ENCODE results near the gene FGF19.

FGF19 gene

GRCh38 chr11:69656536-69657455 lies 47.0 kb downstream of the FGF19 start:
- no peak for DNase-seq (ENCODE audit: low spot score)

DNA sequence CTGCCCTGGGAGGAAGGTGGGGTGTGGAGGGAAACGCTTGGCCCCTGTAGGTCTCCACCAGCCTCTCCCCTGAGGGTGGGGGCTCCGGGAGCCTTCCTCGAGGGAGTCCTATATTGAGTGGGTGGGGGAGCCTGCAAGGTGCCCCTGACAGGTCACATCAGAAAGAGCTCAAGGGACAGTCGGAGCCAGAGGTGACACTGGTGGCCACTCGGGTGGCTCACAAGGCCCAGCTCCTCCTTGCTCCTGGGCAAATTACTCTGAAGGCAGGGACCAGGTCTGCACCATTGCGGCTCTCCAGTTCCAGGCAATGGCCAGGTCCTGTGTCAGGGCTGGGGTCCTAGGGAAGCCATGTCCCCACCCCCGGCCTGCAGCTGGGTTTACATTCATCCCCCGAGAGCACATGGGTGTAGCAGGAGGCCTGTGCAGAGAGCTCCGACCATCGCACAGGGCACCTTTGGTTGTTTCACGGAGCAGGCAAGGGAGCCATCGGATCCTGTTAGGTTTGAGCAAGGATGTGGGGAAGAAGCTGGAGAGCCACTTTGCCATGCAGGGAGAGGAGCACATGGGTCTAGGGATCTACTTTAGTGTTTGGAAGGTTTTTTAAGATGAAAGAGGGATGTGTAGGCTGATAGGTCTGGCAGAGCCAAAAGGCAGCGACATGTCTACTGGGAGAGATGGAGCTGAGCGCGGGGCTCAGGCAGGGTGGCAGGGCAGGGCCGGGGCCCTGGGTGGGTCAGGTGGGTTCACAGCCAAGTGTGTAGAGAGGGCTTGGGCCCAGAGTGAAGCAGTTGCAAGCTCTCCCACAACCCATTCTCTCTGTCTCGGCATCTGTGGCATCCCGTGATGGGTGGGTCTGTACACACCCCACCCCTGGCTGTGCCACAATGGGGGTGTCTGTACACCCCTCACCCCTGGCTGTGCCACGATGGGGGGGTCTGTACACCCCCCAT lies 48.1 kb downstream of the FGF19 start:
- no peak for DNase-seq (ENCODE audit: low spot score)

GRCh38 chr11:69654660-69655478 lies 49.0 kb downstream of the FGF19 start:
- no peak for DNase-seq (ENCODE audit: low spot score)

- no peak for DNase-seq (ENCODE audit: low spot score)
Observed at GRCh38 chr11:69654001-69654659, 49.7 kb downstream of the FGF19 start.

- DNase-seq (ENCODE audit: low spot score), result no peak
Observed at GRCh38 chr11:69653406-69653960, 50.3 kb downstream of the FGF19 start.

DNA sequence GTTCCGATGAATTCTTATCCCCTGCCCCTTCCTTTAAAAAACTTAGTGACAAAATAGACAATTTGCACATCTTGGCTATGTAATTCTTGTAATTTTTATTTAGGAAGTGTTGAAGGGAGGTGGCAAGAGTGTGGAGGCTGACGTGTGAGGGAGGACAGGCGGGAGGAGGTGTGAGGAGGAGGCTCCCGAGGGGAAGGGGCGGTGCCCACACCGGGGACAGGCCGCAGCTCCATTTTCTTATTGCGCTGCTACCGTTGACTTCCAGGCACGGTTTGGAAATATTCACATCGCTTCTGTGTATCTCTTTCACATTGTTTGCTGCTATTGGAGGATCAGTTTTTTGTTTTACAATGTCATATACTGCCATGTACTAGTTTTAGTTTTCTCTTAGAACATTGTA lies 50.8 kb downstream of the FGF19 start:
- no peak for DNase-seq (ENCODE audit: low spot score)

- no peak for DNase-seq (ENCODE audit: low spot score)
Observed at GRCh38 chr11:69651834-69652620, 51.8 kb downstream of the FGF19 start.

DNA sequence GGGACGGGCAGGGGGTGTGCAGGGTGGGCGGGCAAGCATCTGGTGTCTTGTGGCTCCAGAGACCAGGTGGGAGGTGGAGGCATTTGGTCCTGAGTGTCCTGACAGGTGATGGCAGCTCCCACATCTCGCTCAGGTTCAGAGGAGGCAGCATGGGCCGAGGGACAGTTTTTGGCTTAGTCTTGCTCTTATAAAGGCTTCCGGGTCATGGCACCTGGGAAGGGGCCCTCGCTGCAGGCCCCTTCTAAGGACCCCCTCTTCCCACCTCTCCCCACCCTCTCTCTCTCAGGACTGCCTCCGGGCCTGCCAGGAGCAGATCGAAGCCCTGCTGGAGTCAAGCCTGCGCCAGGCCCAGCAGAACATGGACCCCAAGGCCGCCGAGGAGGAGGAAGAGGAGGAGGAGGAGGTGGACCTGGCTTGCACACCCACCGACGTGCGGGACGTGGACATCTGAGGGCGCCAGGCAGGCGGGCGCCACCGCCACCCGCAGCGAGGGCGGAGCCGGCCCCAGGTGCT lies 52.9 kb downstream of the FGF19 start:
- DNase-seq (ENCODE audit: low spot score), result no peak

GRCh38 chr11:69650081-69650831 lies 53.6 kb downstream of the FGF19 start:
- no peak for DNase-seq (ENCODE audit: low spot score)

- DNase-seq (ENCODE audit: low spot score), result no peak
Observed at GRCh38 chr11:69649576-69649900, 54.3 kb downstream of the FGF19 start.

GRCh38 chr11:69648679-69649575 lies 54.9 kb downstream of the FGF19 start:
- no peak for DNase-seq (ENCODE audit: low spot score)
